ENCODE measurements around the gene HNRNPA0. TPM values are rescaled to one million over a fixed set of nuclear protein-coding genes. Genes with fewer than 3 reads are reported as not detected.
A peak's percentile ranks its signal among the peaks of the same experiment; 100 is the strongest.

HNRNPA0 gene
- total and polyA plus RNA-seq, 9 of the 15 experiments (the other 6 are each of a cell fraction or from before 2014, with no cell fraction given): 5.0 to 33.3 (median 10.7) TPM

DNA sequence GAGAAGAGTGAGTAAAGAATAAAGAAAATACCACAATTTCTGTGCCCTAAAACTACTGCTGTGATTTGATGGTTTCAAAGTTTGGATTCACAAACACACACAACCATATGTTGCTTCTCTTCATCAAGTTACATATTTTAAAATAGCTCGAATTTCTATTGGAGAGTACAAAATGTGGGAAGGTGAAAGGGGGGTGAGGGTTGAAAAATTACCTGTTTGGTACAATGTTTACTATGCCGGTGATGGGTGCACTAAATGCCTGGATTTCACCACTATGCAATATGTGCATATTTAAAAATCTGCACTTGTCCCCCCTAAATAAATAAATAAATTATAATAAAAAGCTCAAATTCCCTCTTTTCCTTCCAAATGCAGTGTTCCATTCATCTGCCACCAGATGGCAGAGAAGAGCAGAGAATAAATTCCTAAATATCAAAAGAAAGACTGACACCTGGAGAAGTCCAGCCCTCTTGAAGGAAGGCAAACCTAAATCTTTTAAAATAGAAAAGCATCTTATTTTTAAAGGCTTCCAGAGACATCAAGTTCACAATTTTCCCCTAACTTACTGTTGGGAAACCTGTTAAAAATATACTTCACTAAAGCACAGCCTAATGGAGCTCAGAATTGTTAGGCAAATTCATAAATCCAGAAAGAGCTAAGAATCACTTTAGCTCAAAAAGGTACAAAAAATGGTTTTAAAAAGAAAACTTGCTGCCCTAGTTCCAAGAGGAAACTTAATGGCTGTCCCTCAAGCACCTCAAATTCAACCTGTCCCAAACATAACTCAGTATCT is 24.8 kb upstream of the HNRNPA0 start:
- H4K20me1 ChIP-seq (replicated peaks; ENCODE audit: control insufficient read depth, insufficient read depth, low read length): no peaks in the 10 kb centered on the region
- ChIA-PET POLR2A (interaction anchor here (0.7 to 1.9 kb wide), 9 partner anchors 9 to 342 kb away, joined by 3 to 10 read pairs (median 3); partner anchors contain the start of gene HNRNPA0), CTCF (ENCODE audit: low intra/inter-chr PET ratio) (interaction anchor here (0.6 to 1.9 kb wide), 6 partner anchors 286 to 356 kb away, joined by 3 to 12 read pairs (median 6); no protein-coding TSS in a partner anchor)
- ATAC-seq (peak; percentile 56; the same call in 1 of the 3 replicates), DNase-seq (ENCODE audit: extremely low read depth in 1 of 4, low spot score in 3 of 4) (peak; percentile 20 to 65 (median 28)), FAIRE-seq (peak; percentile 56)
- H3K27me3 ChIP-seq (ENCODE audit: control insufficient read depth in 2 of 2, insufficient read depth in 2 of 2, low read length in 2 of 2): peaks cover 3 to 12% of the 10 kb centered on the region in 2 experiments; a peak in 2 of 5 replicates
- 0% methylated on average over 2 of the region's 2 CpGs for WGBS (ENCODE audit: insufficient coverage, low coverage, missing lambda C conversion rate)
- BruUV-seq (replicated peaks): no TSS peak
- in situ Hi-C loops (cut with MboI) (no loop called here), intact Hi-C loops (cut with micrococcal nuclease) (loop anchor here (1.0 to 5.0 kb wide), 5 partner anchors 44 to 354 kb away; partner anchors contain the start of gene PKD2L2)
- H2AFZ ChIP-seq (ENCODE audit: low read depth, low read length): no peak overlapping the region
- no peak overlapping the region for H3K27ac ChIP-seq (ENCODE audit: extremely low read depth, low read depth, low read length)
- no peaks in the 10 kb centered on the region for H3K79me2 ChIP-seq (ENCODE audit: control insufficient read depth, insufficient read depth, low read length)
- no peak overlapping the region for H3K4me2 ChIP-seq (ENCODE audit: insufficient read depth, low read length)
- no peaks in the 10 kb centered on the region for H3K9me1 ChIP-seq (ENCODE audit: control insufficient read depth, insufficient read depth, low read length)
- no peaks in the 10 kb centered on the region for H3K36me3 ChIP-seq (ENCODE audit: control insufficient read depth, insufficient read depth, low read length)
- H3K4me1 ChIP-seq (replicated peaks in 1 of 2; ENCODE audit: control insufficient read depth in 2 of 2, insufficient read depth in 2 of 2, low read length in 2 of 2): no peaks in the 10 kb centered on the region
- H3K4me3 ChIP-seq: no peak overlapping the region
- no peak overlapping the region for H3K9ac ChIP-seq (ENCODE audit: insufficient read depth in 1 of 2, low read depth in 2 of 2, low read length in 2 of 2)
- no peaks in the 10 kb centered on the region for H3K9me3 ChIP-seq (replicated peaks; ENCODE audit: control insufficient read depth, insufficient read depth, low read depth, low read length)
- no peak for TF ChIP-seq OTX1 (CRISPR knock-in tag; IDR thresholded peaks at IDR 0.05)
- no peak for TF ChIP-seq ZNF282 (CRISPR knock-in tag; IDR thresholded peaks at IDR 0.05)
- no peak for TF ChIP-seq MTA1 (IDR thresholded peaks at IDR 0.05; ENCODE audit: borderline replicate concordance)
- TF ChIP-seq ZNF253 (CRISPR knock-in tag; conservative IDR thresholded peaks at IDR 0.05): no peak
- peak; percentile 71 for TF ChIP-seq RAD21 (CRISPR knock-in tag; conservative IDR thresholded peaks at IDR 0.05 in 1 of 2, IDR thresholded peaks at IDR 0.05 in 1 of 2)
- TF ChIP-seq ZNF785 (CRISPR knock-in tag; IDR thresholded peaks at IDR 0.05): no peak
- TF ChIP-seq SLC30A9 (CRISPR knock-in tag; IDR thresholded peaks at IDR 0.05): no peak
- TF ChIP-seq, protein P1, sequence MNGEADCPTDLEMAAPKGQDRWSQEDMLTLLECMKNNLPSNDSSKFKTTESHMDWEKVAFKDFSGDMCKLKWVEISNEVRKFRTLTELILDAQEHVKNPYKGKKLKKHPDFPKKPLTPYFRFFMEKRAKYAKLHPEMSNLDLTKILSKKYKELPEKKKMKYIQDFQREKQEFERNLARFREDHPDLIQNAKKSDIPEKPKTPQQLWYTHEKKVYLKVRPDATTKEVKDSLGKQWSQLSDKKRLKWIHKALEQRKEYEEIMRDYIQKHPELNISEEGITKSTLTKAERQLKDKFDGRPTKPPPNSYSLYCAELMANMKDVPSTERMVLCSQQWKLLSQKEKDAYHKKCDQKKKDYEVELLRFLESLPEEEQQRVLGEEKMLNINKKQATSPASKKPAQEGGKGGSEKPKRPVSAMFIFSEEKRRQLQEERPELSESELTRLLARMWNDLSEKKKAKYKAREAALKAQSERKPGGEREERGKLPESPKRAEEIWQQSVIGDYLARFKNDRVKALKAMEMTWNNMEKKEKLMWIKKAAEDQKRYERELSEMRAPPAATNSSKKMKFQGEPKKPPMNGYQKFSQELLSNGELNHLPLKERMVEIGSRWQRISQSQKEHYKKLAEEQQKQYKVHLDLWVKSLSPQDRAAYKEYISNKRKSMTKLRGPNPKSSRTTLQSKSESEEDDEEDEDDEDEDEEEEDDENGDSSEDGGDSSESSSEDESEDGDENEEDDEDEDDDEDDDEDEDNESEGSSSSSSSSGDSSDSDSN (IDR thresholded peaks at IDR 0.05; ENCODE audit: borderline replicate concordance in 1 of 2, low read depth in 2 of 2, low read length in 2 of 2): no peak
- no peak for TF ChIP-seq POLR2AphosphoS2 (IDR thresholded peaks at IDR 0.05; ENCODE audit: low read length)
- no peak for TF ChIP-seq ARID4B (CRISPR knock-in tag; IDR thresholded peaks at IDR 0.05)
- no peak for TF ChIP-seq NR1H2 (CRISPR knock-in tag; IDR thresholded peaks at IDR 0.05)
- TF ChIP-seq CTCF (IDR thresholded peaks at IDR 0.05 in 2 of 3, conservative IDR thresholded peaks at IDR 0.05 in 1 of 3; ENCODE audit: insufficient read depth in 2 of 3, low read depth in 1 of 3, low read length in 3 of 3): peak; percentile 59 to 83 (median 61); a peak in 5 of 6 replicates

All from K562 (cell line).